T-helper 22 cell (primary cell): ENCODE results near the gene LRP1.
A peak's percentile ranks its signal among the peaks of the same experiment; 100 is the strongest.

Experiments used
- DNase-seq: peaks from one replicate; pipeline ENCODE4 v3.0.0-alpha.2; 2020; ENCODE audit warnings: low read depth

LRP1 gene

GRCh38 chr12:57127726-57128518 is at the start of gene LRP1:
Gene LRP1 (plus strand): TSS chr12:57128483. CDS start chr12:57128965, 482 bp downstream.
- DNase-seq: peak; percentile 74

- DNase-seq: peak; percentile 98
Measured at GRCh38 chr12:57078519-57079404, 49.5 kb upstream of the LRP1 start, which contains the start of gene NEMP1. Gene NEMP1 (minus strand): TSS chr12:57078791. CDS start chr12:57078745, 46 bp downstream.

- DNase-seq: no peak
Measured at GRCh38 chr12:57079821-57080220, 48.5 kb upstream of the LRP1 start.

DNA sequence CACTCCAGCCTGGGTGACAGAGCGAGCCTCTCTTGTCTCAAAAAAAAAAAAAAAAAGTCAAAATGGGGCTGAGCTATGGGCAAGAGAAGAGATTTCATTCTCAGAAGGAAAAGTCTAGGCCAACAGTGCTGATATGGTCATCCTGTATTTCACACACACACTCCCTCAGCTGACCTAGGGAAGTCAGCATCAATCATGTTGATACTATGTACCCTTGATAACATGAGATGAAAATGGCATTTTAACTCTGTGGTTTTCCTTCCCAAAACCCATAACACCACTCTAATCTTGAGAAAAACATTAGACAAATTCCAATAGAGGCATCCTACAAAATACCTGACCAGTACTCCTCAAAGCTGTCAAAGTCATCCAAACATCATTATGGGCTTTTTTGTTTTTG is 47.4 kb upstream of the LRP1 start:
- DNase-seq: no peak

- no peak for DNase-seq
Measured at GRCh38 chr12:57085999-57086492, 42.2 kb upstream of the LRP1 start.

- DNase-seq: peak; percentile 20
Measured at GRCh38 chr12:57086493-57087009, 41.7 kb upstream of the LRP1 start.

DNA sequence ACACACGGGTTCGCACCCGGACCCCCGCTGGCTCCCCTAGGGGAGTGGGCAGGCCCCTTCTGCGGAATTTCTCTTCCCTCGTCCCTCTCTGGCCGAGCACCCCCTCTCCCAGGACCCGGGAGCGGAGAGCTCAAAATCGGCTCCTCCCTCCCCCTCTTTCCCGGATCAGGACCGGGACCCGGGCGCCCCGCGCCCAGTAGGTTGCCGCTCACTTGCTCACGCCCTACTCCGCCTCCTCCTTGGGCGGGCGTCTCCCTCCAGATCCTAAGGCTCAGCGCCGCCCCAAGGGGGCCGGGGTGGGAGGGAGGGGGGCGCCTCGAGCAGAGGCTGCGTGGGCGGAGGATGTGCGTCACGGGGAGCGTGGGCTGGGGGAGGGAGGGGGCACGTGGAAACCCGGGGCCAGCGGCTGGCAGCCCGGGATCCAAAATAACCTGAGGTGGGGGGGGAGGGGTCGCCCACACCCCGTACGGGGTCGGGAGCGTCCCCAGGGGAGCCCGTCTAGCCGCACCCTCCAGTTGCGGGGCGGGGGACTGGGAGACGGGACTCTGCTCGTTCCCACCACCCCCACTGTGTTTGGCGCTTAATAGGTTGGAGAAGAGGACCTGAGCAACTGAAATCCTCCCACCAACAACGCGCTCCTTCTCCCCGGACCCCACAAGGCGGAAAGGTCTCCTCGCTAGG is 41.1 kb upstream of the LRP1 start:
- DNase-seq: peak; percentile 94

DNA sequence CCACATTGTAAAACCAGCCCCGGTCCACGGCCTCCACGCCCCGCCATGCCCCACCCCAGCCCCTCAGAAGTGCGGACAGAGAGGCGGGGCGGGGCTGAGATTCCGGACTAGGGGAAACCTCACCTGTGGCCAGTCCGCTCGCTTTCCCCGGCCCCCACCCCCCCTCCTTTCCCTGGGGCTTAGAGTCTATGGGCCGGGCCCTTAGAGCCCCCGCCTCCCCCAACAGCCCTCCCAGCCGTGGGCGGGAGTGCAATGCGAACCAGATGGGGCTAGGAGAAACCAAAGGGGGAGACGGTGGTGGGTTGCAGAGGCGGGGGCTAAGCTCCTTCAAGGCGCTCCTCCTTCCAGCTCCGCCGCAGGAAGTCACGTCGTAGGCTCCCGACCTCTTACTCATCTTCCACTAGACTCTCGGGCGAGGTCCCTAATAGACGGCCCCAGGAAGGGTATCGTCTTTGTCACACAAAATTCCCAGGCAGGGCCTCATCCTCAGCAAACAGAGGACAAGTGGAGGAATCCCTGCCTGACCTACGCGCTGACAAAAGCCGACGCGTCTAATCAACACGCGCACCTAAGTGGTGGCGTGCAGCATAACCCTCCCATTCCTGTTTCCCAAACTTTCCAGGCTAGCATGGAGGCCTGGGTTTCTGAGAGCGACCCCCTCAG is 40.5 kb upstream of the LRP1 start:
- DNase-seq: peak; percentile 81

- DNase-seq: peak; percentile 93
Measured at GRCh38 chr12:57088354-57089270, 39.7 kb upstream of the LRP1 start, which contains the start of gene NAB2. Gene NAB2 (plus strand): TSS chr12:57089114. CDS start chr12:57089272, 158 bp downstream.

GRCh38 chr12:57089271-57090245 is 38.7 kb upstream of the LRP1 start:
- no peak for DNase-seq

GRCh38 chr12:57090490-57090889 is 37.8 kb upstream of the LRP1 start:
- no peak for DNase-seq

GRCh38 chr12:57090924-57091637 is 37.2 kb upstream of the LRP1 start:
- DNase-seq: no peak

DNA sequence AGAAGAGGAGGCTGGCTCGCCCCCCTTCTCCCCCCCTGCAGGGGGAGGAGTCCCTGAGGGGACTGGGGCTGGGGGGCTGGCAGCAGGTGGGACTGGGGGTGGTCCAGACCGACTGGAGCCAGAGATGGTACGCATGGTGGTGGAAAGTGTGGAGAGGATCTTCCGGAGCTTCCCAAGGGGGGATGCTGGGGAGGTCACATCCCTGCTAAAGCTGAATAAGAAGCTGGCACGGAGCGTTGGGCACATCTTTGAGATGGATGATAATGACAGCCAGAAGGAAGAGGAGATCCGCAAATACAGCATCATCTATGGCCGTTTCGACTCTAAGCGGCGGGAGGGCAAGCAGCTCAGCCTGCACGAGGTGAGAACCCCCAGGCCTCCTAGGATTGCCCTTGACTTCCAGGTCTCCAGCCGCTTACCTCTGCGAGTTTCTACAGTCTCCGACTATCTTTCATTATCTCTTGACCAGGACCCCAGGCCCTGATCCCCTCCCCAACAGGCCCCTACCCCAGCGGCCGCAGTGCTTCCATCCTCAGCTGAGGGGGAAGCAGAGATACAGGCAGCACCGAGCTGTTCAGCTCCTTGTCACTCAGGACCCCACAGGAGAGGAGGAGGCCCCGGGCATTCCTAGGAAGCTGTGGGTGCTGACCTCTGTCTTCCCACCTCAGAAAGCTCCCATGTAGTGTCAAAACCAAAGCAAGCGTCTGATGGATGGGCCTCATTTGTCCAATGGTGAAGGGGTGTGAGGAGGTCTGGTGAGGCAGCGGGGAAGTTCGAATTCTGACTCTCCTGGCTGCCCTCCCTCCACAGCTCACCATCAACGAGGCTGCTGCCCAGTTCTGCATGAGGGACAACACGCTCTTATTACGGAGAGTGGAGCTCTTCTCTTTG is 36.4 kb upstream of the LRP1 start:
- no peak for DNase-seq

DNA sequence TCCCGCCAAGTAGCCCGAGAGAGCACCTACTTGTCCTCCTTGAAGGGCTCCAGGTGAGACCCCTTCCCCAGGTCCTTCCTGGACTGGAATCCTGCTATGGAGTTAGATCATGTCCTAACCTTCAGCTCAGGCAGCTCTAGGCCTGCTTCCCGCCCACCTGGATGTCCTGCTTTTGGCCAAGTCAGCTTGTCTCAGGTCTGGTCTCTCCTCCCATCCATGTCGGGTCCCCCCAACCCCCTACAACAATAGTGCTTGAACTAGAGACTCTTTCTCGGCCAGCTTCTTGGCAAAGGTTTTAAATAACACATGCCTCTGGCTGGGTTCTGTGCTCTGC is 35.8 kb upstream of the LRP1 start:
- no peak for DNase-seq

DNA sequence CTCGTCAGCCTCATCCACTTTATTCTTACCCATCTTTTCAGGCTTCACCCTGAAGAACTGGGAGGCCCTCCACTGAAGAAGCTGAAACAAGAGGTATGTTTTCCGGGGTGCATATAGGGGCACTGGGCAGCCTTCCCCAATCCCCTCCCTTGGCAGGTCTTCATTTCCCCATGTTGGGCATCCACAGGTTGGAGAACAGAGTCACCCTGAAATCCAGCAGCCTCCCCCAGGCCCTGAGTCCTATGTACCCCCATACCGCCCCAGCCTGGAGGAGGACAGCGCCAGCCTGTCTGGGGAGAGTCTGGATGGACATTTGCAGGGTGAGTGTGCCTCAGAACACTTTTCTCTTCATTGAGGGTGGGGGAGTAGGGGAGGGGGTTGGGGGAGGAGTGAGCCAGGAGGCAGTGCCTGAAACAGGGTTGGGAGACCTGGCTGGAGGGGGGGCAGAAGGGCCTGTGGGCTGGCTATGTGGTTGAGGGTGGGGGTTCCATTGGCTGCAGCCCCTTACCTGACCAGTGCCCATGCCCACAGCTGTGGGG is 35.3 kb upstream of the LRP1 start:
- no peak for DNase-seq

GRCh38 chr12:57093415-57094207 is 34.7 kb upstream of the LRP1 start:
- DNase-seq: peak; percentile 28
